Measurements from ENCODE around the gene CREG2.

CREG2 gene

DNA sequence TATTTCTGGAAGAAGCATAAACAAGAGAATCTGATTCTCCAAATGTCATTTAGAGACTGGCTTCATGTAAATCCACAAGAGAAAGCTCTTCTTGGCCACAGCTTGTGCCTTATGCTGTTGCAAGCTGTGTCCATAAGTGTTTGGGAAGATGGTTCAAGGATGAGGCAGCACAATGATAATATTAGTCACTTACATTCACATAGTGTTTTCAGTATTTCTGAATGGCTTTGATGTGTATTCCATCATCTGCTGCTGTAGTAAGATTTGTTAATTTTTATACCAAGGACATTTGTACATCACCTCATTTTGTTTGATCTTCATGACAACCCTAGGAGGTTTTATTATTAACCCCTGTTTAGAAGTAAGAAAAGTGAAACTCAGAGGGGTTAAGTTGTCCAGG, 29.9 kb downstream of the CREG2 start:
- H3K4me2 ChIP-seq (ENCODE audit: low read length), result no peak overlapping the region
- no peak overlapping the region for H2AFZ ChIP-seq
- TF ChIP-seq, protein P1, sequence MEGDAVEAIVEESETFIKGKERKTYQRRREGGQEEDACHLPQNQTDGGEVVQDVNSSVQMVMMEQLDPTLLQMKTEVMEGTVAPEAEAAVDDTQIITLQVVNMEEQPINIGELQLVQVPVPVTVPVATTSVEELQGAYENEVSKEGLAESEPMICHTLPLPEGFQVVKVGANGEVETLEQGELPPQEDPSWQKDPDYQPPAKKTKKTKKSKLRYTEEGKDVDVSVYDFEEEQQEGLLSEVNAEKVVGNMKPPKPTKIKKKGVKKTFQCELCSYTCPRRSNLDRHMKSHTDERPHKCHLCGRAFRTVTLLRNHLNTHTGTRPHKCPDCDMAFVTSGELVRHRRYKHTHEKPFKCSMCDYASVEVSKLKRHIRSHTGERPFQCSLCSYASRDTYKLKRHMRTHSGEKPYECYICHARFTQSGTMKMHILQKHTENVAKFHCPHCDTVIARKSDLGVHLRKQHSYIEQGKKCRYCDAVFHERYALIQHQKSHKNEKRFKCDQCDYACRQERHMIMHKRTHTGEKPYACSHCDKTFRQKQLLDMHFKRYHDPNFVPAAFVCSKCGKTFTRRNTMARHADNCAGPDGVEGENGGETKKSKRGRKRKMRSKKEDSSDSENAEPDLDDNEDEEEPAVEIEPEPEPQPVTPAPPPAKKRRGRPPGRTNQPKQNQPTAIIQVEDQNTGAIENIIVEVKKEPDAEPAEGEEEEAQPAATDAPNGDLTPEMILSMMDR (IDR thresholded peaks at IDR 0.05), result no peak
- no peak overlapping the region for H3K4me3 ChIP-seq (ENCODE audit: low read depth, low read length)
- no peaks in the 10 kb centered on the region for H3K9me3 ChIP-seq (ENCODE audit: control insufficient read depth, low read length)
- H3K9ac ChIP-seq, result no peak overlapping the region
- no peaks in the 10 kb centered on the region for H3K27me3 ChIP-seq (ENCODE audit: control insufficient read depth, insufficient read depth, low read length)
- H3K4me1 ChIP-seq, result no peaks in the 10 kb centered on the region
- H3K36me3 ChIP-seq (ENCODE audit: control insufficient read depth, insufficient read depth, low read length), result no peaks in the 10 kb centered on the region
- H3K27ac ChIP-seq, result no peak overlapping the region
- no peaks in the 10 kb centered on the region for H3K79me2 ChIP-seq

DNA sequence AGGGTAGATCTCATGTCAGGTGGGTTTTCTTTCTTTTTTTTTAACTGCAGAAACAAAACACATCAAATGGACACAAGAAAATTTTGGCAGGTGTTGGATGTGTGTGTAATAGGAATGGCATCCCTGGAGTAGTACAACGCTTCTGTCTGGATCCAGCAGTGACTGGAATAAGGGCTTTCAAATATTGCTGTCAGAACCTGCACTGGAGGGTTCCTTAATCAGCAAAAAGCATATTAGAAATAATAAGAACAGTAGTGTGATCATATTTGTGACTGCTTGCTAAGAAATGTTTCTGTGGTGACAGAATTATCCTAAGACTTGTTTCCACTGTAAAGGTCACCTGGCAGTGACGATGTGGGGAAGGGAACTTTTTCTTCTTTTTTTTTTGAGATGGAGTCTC, 30.8 kb downstream of the CREG2 start:
- Histone ChIP-seq H3K4me3 (ENCODE audit: low read depth, low read length) (no peak overlapping the region), H2AFZ (no peak overlapping the region), H3K36me3 (ENCODE audit: control insufficient read depth, insufficient read depth, low read length) (no peaks in the 10 kb centered on the region), H3K9ac (no peak overlapping the region), H3K79me2 (no peaks in the 10 kb centered on the region), H3K4me1 (no peaks in the 10 kb centered on the region), H3K27ac (no peak overlapping the region), H3K9me3 (ENCODE audit: control insufficient read depth, low read length) (no peaks in the 10 kb centered on the region), H3K4me2 (ENCODE audit: low read length) (no peak overlapping the region), H3K27me3 (ENCODE audit: control insufficient read depth, insufficient read depth, low read length) (no peaks in the 10 kb centered on the region)
- TF ChIP-seq, protein P1 (IDR thresholded peaks at IDR 0.05), result no peak

DNA sequence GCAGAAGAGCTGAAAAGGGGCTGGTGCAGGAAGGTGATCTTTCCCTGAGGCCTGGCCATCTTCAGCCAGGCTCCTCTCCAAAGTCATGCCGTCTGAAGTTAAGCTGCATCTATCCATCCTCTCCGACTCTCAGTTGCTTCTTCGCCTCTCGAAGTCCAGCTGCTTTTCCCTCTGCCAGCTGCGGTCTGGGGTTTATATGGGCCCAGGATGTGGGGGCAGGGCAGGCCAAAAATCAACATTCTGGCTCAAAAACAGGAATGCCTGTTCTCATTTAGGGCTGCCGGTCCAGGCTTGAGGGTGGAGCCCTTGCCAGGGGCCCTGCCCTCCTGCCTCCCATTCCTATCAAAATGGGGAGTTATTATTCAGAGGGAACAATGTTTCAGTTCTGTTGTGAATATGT, 31.2 kb downstream of the CREG2 start:
- H2AFZ ChIP-seq, result no peak overlapping the region
- no peak overlapping the region for H3K9ac ChIP-seq
- no peaks in the 10 kb centered on the region for H3K36me3 ChIP-seq (ENCODE audit: control insufficient read depth, insufficient read depth, low read length)
- H3K9me3 ChIP-seq (ENCODE audit: control insufficient read depth, low read length), result no peaks in the 10 kb centered on the region
- no peak overlapping the region for H3K27ac ChIP-seq
- no peaks in the 10 kb centered on the region for H3K4me1 ChIP-seq
- H3K27me3 ChIP-seq (ENCODE audit: control insufficient read depth, insufficient read depth, low read length), result no peaks in the 10 kb centered on the region
- TF ChIP-seq, protein P1 (IDR thresholded peaks at IDR 0.05), result no peak
- no peak overlapping the region for H3K4me3 ChIP-seq (ENCODE audit: low read depth, low read length)
- H3K79me2 ChIP-seq, result no peaks in the 10 kb centered on the region
- H3K4me2 ChIP-seq (ENCODE audit: low read length), result no peak overlapping the region

DNA sequence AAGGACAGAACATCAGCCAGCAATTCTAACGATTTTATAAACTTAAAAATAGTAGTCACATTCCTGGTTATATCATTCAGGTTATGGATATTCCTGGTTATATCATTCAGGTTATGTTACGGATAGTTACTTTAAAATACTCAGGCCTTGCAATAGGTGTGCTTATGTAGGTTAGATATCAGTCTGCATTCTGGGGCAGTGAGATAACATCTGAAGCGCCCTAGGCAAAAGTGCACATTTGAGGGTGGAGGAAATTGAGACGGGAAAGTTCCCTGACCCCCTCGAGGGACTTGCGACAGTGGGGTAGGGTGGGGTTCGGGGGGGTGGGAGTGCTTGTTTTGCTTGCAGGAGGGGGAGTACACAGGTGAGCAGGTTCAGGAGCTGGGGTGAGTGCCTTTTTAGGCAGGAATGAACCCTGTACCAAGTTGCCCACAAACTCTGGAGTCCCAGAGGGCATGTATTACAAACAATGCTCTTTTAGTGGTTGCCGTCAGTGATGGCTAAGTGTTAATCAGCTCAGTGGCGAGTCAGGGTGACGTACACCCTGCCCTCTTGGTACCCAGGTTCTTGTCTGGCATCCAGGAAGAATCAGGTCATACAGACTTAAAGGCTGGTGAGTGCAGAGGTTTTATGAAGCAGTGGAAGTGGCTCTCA, 31.8 kb downstream of the CREG2 start:
- no peak overlapping the region for H3K4me3 ChIP-seq (ENCODE audit: low read depth, low read length)
- H3K27ac ChIP-seq, result no peak overlapping the region
- TF ChIP-seq, protein P1 (IDR thresholded peaks at IDR 0.05), result no peak
- H3K4me1 ChIP-seq, result no peaks in the 10 kb centered on the region
- H3K36me3 ChIP-seq (ENCODE audit: control insufficient read depth, insufficient read depth, low read length), result no peaks in the 10 kb centered on the region
- H2AFZ ChIP-seq, result no peak overlapping the region
- H3K4me2 ChIP-seq (ENCODE audit: low read length), result no peak overlapping the region
- H3K79me2 ChIP-seq, result no peaks in the 10 kb centered on the region
- no peaks in the 10 kb centered on the region for H3K27me3 ChIP-seq (ENCODE audit: control insufficient read depth, insufficient read depth, low read length)
- H3K9ac ChIP-seq, result no peak overlapping the region
- no peaks in the 10 kb centered on the region for H3K9me3 ChIP-seq (ENCODE audit: control insufficient read depth, low read length)
